AG10803 (cell line): ENCODE results near the gene LILRA5.
"Not testable (repeated sequence)": the region's sequence is repeated elsewhere in the genome, so short reads cannot be mapped to it uniquely, and the experiment has no call there.

ENCODE experiments used
- DNase-seq: peaks from one replicate; pipeline ENCODE4 v3.0.0; 2010; ENCODE audit warnings: low read depth
- H3K4me3 ChIP-seq: 2 replicates; pipeline ENCODE4 v1.5.1; 2011; ENCODE audit warnings: mild to moderate bottlenecking, low read length, control low read depth
- CTCF ChIP-seq: conservative IDR thresholded peaks from 2 replicates; pipeline ENCODE4 v1.5.1; 2011; ENCODE audit warnings: mild to moderate bottlenecking, low read length, control low read depth, inconsistent platforms

LILRA5 gene

DNA sequence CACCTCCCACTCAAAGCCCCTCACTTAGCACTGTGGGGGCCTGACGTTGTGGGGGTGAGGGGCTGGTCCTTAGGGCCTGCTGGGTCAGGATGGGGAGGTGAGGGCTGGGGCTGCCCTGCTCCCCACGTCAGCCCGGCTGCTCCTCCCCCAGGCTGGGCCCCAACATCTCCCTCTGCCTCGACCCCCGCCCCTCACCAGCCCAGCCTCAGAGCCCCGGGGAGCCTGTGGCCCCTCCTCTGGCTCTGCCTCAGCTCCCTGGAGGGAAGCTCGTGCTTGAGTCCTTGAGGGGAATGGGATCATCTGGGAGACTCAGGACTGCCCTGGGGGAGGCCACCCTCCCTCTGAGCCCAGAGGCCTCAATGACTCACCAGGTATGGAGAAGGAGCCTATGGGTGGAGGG, 19.2 kb upstream of the LILRA5 start:
- H3K4me3 ChIP-seq, result no peak overlapping the region
- TF ChIP-seq CTCF, result no peak
- DNase-seq, result no peak

DNA sequence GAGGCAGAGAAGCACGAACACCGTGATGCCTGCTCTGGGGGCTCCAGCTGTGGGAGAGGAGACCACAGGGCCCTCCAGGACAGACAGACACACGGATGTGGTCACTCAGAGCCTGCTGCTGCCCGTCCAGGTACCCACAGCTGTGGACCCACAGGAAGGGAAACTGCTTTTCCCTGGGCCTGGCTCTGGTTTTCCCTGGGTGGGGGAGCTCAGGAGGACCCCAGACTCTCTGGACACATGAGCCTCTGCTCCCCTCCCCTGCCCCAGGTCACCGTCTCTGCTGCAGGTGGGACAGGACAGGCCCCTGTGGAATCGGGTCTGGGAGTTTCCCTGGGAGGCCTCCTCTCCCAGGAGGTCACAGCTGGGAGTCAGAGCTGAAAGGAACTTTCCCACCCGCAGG, 18.7 kb upstream of the LILRA5 start:
- no peak overlapping the region for H3K4me3 ChIP-seq
- no peak for DNase-seq
- no peak for TF ChIP-seq CTCF

DNA sequence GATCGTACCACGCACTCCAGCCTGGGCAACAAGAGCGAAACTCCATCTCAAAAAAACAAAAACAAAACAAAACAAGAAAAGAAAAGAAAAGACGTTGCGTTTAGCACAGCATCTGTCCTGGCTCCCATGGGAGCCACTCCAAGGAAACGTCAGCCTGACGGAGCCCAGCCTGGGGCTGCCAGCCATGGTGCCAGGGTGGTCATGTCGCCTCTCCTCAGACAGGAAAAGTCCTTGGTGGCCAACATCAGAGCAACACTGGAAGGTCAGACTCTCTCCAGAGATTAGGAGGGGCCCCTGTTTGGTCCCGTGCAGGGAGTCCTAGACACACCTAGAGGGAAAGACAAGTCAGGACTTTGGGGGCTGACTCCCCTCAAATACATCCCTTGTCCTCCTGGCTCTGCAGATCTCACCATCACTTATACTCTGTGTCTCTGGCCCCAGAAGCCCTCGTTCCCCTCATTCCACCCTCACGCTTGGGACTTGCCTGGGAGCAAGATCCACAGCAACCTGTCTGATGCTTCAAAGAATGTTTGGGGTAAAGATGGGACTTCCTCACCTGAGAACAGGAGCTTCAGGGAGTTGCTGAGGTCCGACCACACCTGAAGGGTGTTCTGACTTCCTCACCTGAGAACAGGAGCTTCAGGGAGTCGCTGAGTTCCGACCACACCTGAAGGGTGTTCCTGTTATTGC, 16.7 kb upstream of the LILRA5 start:
- DNase-seq, result no peak
- H3K4me3 ChIP-seq, result no peak overlapping the region

DNA sequence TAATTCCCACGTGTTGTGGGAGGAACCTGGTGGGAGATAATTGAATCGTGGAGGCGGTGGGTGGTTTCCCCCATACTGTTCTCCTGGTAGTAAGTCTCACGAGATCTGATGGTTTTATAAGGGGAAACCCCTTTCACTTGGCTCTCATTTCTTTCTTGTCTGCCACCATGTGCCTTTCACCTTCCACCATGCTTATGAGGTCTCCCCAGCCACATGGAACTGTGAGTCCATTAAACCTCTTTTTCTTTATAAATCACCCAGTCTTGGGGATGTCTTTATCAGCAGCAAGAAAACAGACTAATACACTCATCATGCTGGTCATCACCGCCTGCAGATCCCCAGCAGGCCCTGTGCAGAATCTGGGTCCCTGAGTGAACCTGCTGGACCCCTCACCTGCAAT, 15.8 kb upstream of the LILRA5 start:
- H3K4me3 ChIP-seq, DNase-seq: not testable (repeated sequence)

More for the DNA sequence above, 16.7 kb upstream of the LILRA5 start:
- TF ChIP-seq CTCF, result no peak

GRCh38 chr19:54325631-54326030, 12.7 kb upstream of the LILRA5 start:
- no peak for DNase-seq
- H3K4me3 ChIP-seq, result no peak overlapping the region
- no peak for TF ChIP-seq CTCF

- no peak overlapping the region for H3K4me3 ChIP-seq
- peak; percentile 20 for DNase-seq
- peak; percentile 84 for TF ChIP-seq CTCF
These were observed 12.2 kb upstream of the LILRA5 start for GRCh38 chr19:54325194-54325621.

- no peak overlapping the region for H3K4me3 ChIP-seq
- no peak for DNase-seq
- TF ChIP-seq CTCF, result no peak
These were observed 11.1 kb upstream of the LILRA5 start for GRCh38 chr19:54324071-54324470.

- not testable (repeated sequence) for DNase-seq, H3K4me3 ChIP-seq
These were observed 10.0 kb upstream of the LILRA5 start for GRCh38 chr19:54322934-54323333.

- not testable (repeated sequence) for H3K4me3 ChIP-seq, DNase-seq
These were observed 9.3 kb upstream of the LILRA5 start for GRCh38 chr19:54322295-54322694.
